Neuronal stem cell (in vitro differentiated cells): Measurements from ENCODE around the gene EPS15.

Experiments used
- DNase-seq: peaks from one replicate; pipeline ENCODE4 v3.0.0-alpha.2; 2013; ENCODE audit warnings: low spot score
- H2AFZ ChIP-seq: one replicate; pipeline ENCODE4 v1.6.1; 2013; ENCODE audit warnings: mild to moderate bottlenecking, low read length, inconsistent platforms
- H2AK5ac ChIP-seq: 2 replicates; pipeline ENCODE4 v1.6.1; 2013; ENCODE audit warnings: low read depth, mild to moderate bottlenecking, inconsistent platforms, low read length, moderate library complexity, mixed read lengths
- H2BK120ac ChIP-seq: 2 replicates; pipeline ENCODE4 v1.6.1; 2013; ENCODE audit warnings: low read depth, mild to moderate bottlenecking, inconsistent platforms, low read length, moderate library complexity, mixed read lengths
- H2BK12ac ChIP-seq: one replicate; pipeline ENCODE4 v1.6.1; 2013; ENCODE audit warnings: low read length, inconsistent platforms
- H2BK15ac ChIP-seq: 2 replicates; pipeline ENCODE4 v1.6.1; 2013; ENCODE audit warnings: mild to moderate bottlenecking, low read length, inconsistent platforms, mixed read lengths
- H2BK5ac ChIP-seq: one replicate; pipeline ENCODE4 v1.6.1; 2013; ENCODE audit warnings: inconsistent platforms, mild to moderate bottlenecking, low read length, moderate library complexity
- H3K14ac ChIP-seq: one replicate; pipeline ENCODE4 v1.6.1; 2013; ENCODE audit warnings: low read length, inconsistent platforms
- H3K18ac ChIP-seq: 2 replicates; pipeline ENCODE4 v1.6.1; 2013; ENCODE audit warnings: low read length, inconsistent platforms
- H3K23ac ChIP-seq: 2 replicates; pipeline ENCODE4 v1.6.1; 2013; ENCODE audit warnings: low read depth, mild to moderate bottlenecking, mixed read lengths, low read length, inconsistent platforms; ENCODE audit not compliant: poor library complexity
- H3K27ac ChIP-seq: replicated peaks from 3 replicates; pipeline ENCODE4 v1.5.1; 2013; ENCODE audit warnings: low read length, inconsistent platforms
- H3K27me3 ChIP-seq, 3 experiments: 2 replicates each; pipeline ENCODE4 v1.6.1; 2013; ENCODE audit warnings: low read length in 3 of 3, mild to moderate bottlenecking in 2 of 3, inconsistent platforms in 1 of 3, low read depth in 1 of 3, mixed read lengths in 1 of 3, moderate library complexity in 1 of 3; ENCODE audit not compliant: control insufficient read depth in 3 of 3, insufficient read depth in 3 of 3
- H3K36me3 ChIP-seq, 2 donors: replicated peaks in 1 of 2; 2 replicates each; pipeline ENCODE4 v1.6.1; 2013; ENCODE audit warnings: low read length in 2 of 2; ENCODE audit not compliant: control insufficient read depth in 2 of 2, insufficient read depth in 2 of 2
- H3K4ac ChIP-seq: 2 replicates; pipeline ENCODE4 v1.6.1; 2013; ENCODE audit warnings: inconsistent platforms, mild to moderate bottlenecking, low read length, moderate library complexity
- H3K4me1 ChIP-seq, 2 donors: 1 replicate in 1 of 2; 2 replicates in 1 of 2; pipeline ENCODE4 v1.6.1; 2013; ENCODE audit warnings: low read length in 2 of 2, low read depth in 1 of 2; ENCODE audit not compliant: control insufficient read depth in 2 of 2, insufficient read depth in 1 of 2
- H3K4me2 ChIP-seq: one replicate; pipeline ENCODE4 v1.6.1; 2013; ENCODE audit warnings: mild to moderate bottlenecking, low read length, inconsistent platforms; ENCODE audit not compliant: insufficient read depth, poor library complexity, severe bottlenecking
- H3K4me3 ChIP-seq, 2 donors: 2 replicates each; pipeline ENCODE4 v1.5.1; 2013; ENCODE audit warnings: low read length in 2 of 2, mild to moderate bottlenecking in 2 of 2, inconsistent platforms in 1 of 2, moderate library complexity in 1 of 2
- H3K79me1 ChIP-seq: one replicate; pipeline ENCODE4 v1.6.1; 2013; ENCODE audit warnings: low read depth, mild to moderate bottlenecking, inconsistent platforms, low read length, moderate library complexity
- H3K9ac ChIP-seq: one replicate; pipeline ENCODE4 v1.6.1; 2013; ENCODE audit warnings: mild to moderate bottlenecking, low read depth, low read length, inconsistent platforms; ENCODE audit not compliant: poor library complexity
- H3K9me3 ChIP-seq, 2 donors: replicated peaks in 1 of 2; 2 replicates each; pipeline versions ENCODE3 to v1.6.1; 2013; ENCODE audit warnings: low read length in 2 of 2, mild to moderate bottlenecking in 2 of 2, inconsistent platforms in 1 of 2, low read depth in 1 of 2, mixed read lengths in 1 of 2, moderate library complexity in 1 of 2; ENCODE audit not compliant: control insufficient read depth in 2 of 2, insufficient read depth in 1 of 2
- H4K8ac ChIP-seq: one replicate; pipeline ENCODE4 v1.6.1; 2013; ENCODE audit warnings: low read depth, mild to moderate bottlenecking, inconsistent platforms, low read length, moderate library complexity
- H4K91ac ChIP-seq: one replicate; pipeline ENCODE4 v1.6.1; 2013; ENCODE audit warnings: low read length, low read depth, mild to moderate bottlenecking, inconsistent platforms; ENCODE audit not compliant: poor library complexity
- WGBS, 2 donors: extraction: QIAGEN DNeasy Blood & Tissue Kit; methylation state at CpG; one replicate each; pipeline ENCODE4 v1.1.7; 2013; ENCODE audit warnings: missing lambda C conversion rate in 2 of 2, mixed read lengths in 1 of 2; ENCODE audit not compliant: insufficient read length in 2 of 2, insufficient replicate concordance in 1 of 2; ENCODE audit errors: extremely low coverage in 2 of 2; 5-methylcytosine and 5-hydroxymethylcytosine counted together

The EPS15 gene

GRCh38 chr1:51491166-51491981, 27.7 kb downstream of the EPS15 start:
- Histone ChIP-seq H3K9ac (no peak overlapping the region), H3K14ac (no peak overlapping the region), H3K23ac (no peak overlapping the region), H3K79me1 (peaks cover 1% of the 10 kb centered on the region), H3K27me3 (no peaks in the 10 kb centered on the region), H2BK120ac (no peak overlapping the region), H3K18ac (no peak overlapping the region), H3K4me1 (peaks cover 0 to 3% of the 10 kb centered on the region in 2 donors), H3K9me3 (no peaks in the 10 kb centered on the region), H2BK12ac (no peak overlapping the region), H2BK5ac (no peak overlapping the region), H3K4ac (no peak overlapping the region), H2AK5ac (no peak overlapping the region), H4K91ac (no peak overlapping the region), H3K4me2 (no peak overlapping the region), H3K36me3 (no peaks in the 10 kb centered on the region), H3K27ac (no peak overlapping the region), H4K8ac (no peak overlapping the region), H2BK15ac (no peak overlapping the region), H2AFZ (no peak overlapping the region), H3K4me3 (no peak overlapping the region)
- no peak for DNase-seq
- WGBS, 2 donors: no CpG with 5 or more reads among the region's 4 CpGs

GRCh38 chr1:51489472-51489871, 29.6 kb downstream of the EPS15 start:
- Histone ChIP-seq H2BK5ac (no peak overlapping the region), H3K14ac (no peak overlapping the region), H3K4me3 (no peak overlapping the region), H3K9ac (no peak overlapping the region), H3K9me3 (no peaks in the 10 kb centered on the region), H2BK15ac (no peak overlapping the region), H3K27ac (no peak overlapping the region), H3K79me1 (peaks cover 1% of the 10 kb centered on the region), H3K36me3 (no peaks in the 10 kb centered on the region), H3K4me1 (peaks cover 0 to 3% of the 10 kb centered on the region in 2 donors), H2BK12ac (no peak overlapping the region), H3K4me2 (no peak overlapping the region), H3K23ac (no peak overlapping the region), H2AFZ (no peak overlapping the region), H4K8ac (no peak overlapping the region), H3K4ac (no peak overlapping the region), H2AK5ac (no peak overlapping the region), H3K27me3 (no peaks in the 10 kb centered on the region), H2BK120ac (no peak overlapping the region), H3K18ac (no peak overlapping the region), H4K91ac (no peak overlapping the region)
- no peak for DNase-seq
- no CpG with 5 or more reads among the region's 3 CpGs for WGBS, 2 donors

GRCh38 chr1:51488372-51489050, 30.6 kb downstream of the EPS15 start:
- H3K27ac ChIP-seq: no peak overlapping the region
- no peak overlapping the region for H2BK15ac ChIP-seq
- no peak overlapping the region for H2AK5ac ChIP-seq
- peaks cover 0 to 3% of the 10 kb centered on the region in 2 donors for H3K4me1 ChIP-seq
- DNase-seq: no peak
- H2BK5ac ChIP-seq: no peak overlapping the region
- H3K14ac ChIP-seq: no peak overlapping the region
- no peaks in the 10 kb centered on the region for H3K36me3 ChIP-seq
- no peak overlapping the region for H2BK12ac ChIP-seq
- no peak overlapping the region for H3K18ac ChIP-seq
- peaks cover 1% of the 10 kb centered on the region for H3K79me1 ChIP-seq
- H2AFZ ChIP-seq: no peak overlapping the region
- no peaks in the 10 kb centered on the region for H3K27me3 ChIP-seq
- H4K91ac ChIP-seq: no peak overlapping the region
- H3K9ac ChIP-seq: no peak overlapping the region
- no peaks in the 10 kb centered on the region for H3K9me3 ChIP-seq
- H4K8ac ChIP-seq: no peak overlapping the region
- no peak overlapping the region for H3K4me2 ChIP-seq
- H3K4ac ChIP-seq: no peak overlapping the region
- no peak overlapping the region for H3K4me3 ChIP-seq
- WGBS, 2 donors: no CpG with 5 or more reads among the region's 4 CpGs
- H2BK120ac ChIP-seq: no peak overlapping the region
- H3K23ac ChIP-seq: no peak overlapping the region

GRCh38 chr1:51487628-51488027, 31.4 kb downstream of the EPS15 start:
- no peak overlapping the region for H3K23ac ChIP-seq
- H2BK120ac ChIP-seq: no peak overlapping the region
- H2AK5ac ChIP-seq: no peak overlapping the region
- DNase-seq: no peak
- no peak overlapping the region for H3K27ac ChIP-seq
- H3K4me3 ChIP-seq: no peak overlapping the region
- no peak overlapping the region for H4K91ac ChIP-seq
- H3K4me2 ChIP-seq: no peak overlapping the region
- H3K36me3 ChIP-seq: no peaks in the 10 kb centered on the region
- no peak overlapping the region for H2BK15ac ChIP-seq
- no peak overlapping the region for H2BK5ac ChIP-seq
- no peak overlapping the region for H3K4ac ChIP-seq
- H2AFZ ChIP-seq: no peak overlapping the region
- no peaks in the 10 kb centered on the region for H3K9me3 ChIP-seq
- H3K4me1 ChIP-seq: peaks cover 0 to 3% of the 10 kb centered on the region in 2 donors
- H3K14ac ChIP-seq: no peak overlapping the region
- peaks cover 1% of the 10 kb centered on the region for H3K79me1 ChIP-seq
- no peak overlapping the region for H3K9ac ChIP-seq
- H2BK12ac ChIP-seq: no peak overlapping the region
- H3K18ac ChIP-seq: no peak overlapping the region
- no peak overlapping the region for H4K8ac ChIP-seq
- H3K27me3 ChIP-seq: no peaks in the 10 kb centered on the region
- WGBS, 2 donors: no CpG with 5 or more reads among the region's 1 CpG
